HL-60/S4 treated with phorbol 12-myristate 13-acetate at 8.2 ng/mL for 4 days and 3 days (cell line): ENCODE results near the gene EYA2.
"Not testable (repeated sequence)": the region's sequence is repeated elsewhere in the genome, so short reads cannot be mapped to it uniquely, and the experiment has no call there.

Source experiments
- in situ Hi-C: fragments of 300-500 bp; cut with MboI; formaldehyde crosslinking; loops from 2 replicates; pipeline ENCODE4 v1.15.0; 2022; ENCODE audit warnings: low sequenced_read_pairs

EYA2 gene

GRCh38 chr20:47196091-47197081 lies 301.7 kb downstream of the EYA2 start:
- in situ Hi-C loops, result no loop called here

- in situ Hi-C loops, result no loop called here
These were observed 303.6 kb downstream of the EYA2 start for GRCh38 chr20:47198254-47198671.

GRCh38 chr20:47198996-47199552 lies 304.4 kb downstream of the EYA2 start:
- in situ Hi-C loops, result no loop called here

- in situ Hi-C loops, result no loop called here
These were observed 306.6 kb downstream of the EYA2 start for GRCh38 chr20:47201074-47201730.

GRCh38 chr20:47202733-47203667 lies 308.4 kb downstream of the EYA2 start:
- in situ Hi-C loops, result no loop called here

- in situ Hi-C loops, result no loop called here
These were observed 309.6 kb downstream of the EYA2 start for GRCh38 chr20:47204008-47204849.

- in situ Hi-C loops, result not testable (repeated sequence)
These were observed 310.1 kb downstream of the EYA2 start for GRCh38 chr20:47204850-47205122.

GRCh38 chr20:47205577-47206123 lies 311.0 kb downstream of the EYA2 start:
- in situ Hi-C loops, result no loop called here

GRCh38 chr20:47206552-47206951 lies 311.9 kb downstream of the EYA2 start:
- in situ Hi-C loops, result not testable (repeated sequence)

GRCh38 chr20:47206962-47207641 lies 312.5 kb downstream of the EYA2 start:
- in situ Hi-C loops, result no loop called here

GRCh38 chr20:47208534-47209174 lies 314.0 kb downstream of the EYA2 start:
- in situ Hi-C loops, result no loop called here

- in situ Hi-C loops, result no loop called here
These were observed 315.3 kb downstream of the EYA2 start for GRCh38 chr20:47209982-47210381.

GRCh38 chr20:47210470-47210869 lies 315.8 kb downstream of the EYA2 start:
- in situ Hi-C loops, result no loop called here

- in situ Hi-C loops, result no loop called here
These were observed 316.4 kb downstream of the EYA2 start for GRCh38 chr20:47211036-47211435.

- in situ Hi-C loops, result no loop called here
These were observed 318.1 kb downstream of the EYA2 start for GRCh38 chr20:47212606-47213207.

GRCh38 chr20:47213966-47214365 lies 319.3 kb downstream of the EYA2 start:
- in situ Hi-C loops, result no loop called here

GRCh38 chr20:47215653-47216397 lies 321.2 kb downstream of the EYA2 start:
- in situ Hi-C loops, result no loop called here
